Panc1 (cell line): Measurements from ENCODE around the gene IGFBP1. TPM values are rescaled to one million over a fixed set of nuclear protein-coding genes. Genes with fewer than 3 reads are reported as not detected.

ENCODE experiments used
- ATAC-seq: fragments of 200-7000 bp; cut with Tn5 transposase; 2 replicates; pipeline ENCODE4 v1.9.1; 2020; ENCODE audit warnings: mild to moderate bottlenecking, moderate library complexity
- BruUV-seq: library from RNA; stranded (reverse); fragments of 400-500 nt; replicated peaks from 2 replicates; lab custom pipeline; 2021; lab: Mats Ljungman, UMichigan
- CTCF ChIA-PET: fragments of 300-600 bp; sonication (Branson Sonifier 250); formaldehyde crosslinking; loops from one replicate; lab custom pipeline; 2022; ENCODE audit warnings: antibody characterized with exemption; lab: Charles Lee
- POLR2A ChIA-PET: fragments of 300-600 bp; sonication (Branson Sonifier 250); formaldehyde crosslinking; loops from one replicate; lab custom pipeline; 2022; ENCODE audit warnings: antibody characterized with exemption; lab: Charles Lee
- DNase-seq: peaks from one replicate; pipeline ENCODE4 v3.0.0-alpha.2; 2010; ENCODE audit warnings: low read depth, low spot score
- H3K27ac ChIP-seq: 2 replicates; pipeline ENCODE4 v1.5.1; 2011; ENCODE audit warnings: mild to moderate bottlenecking, low read length, inconsistent platforms
- H3K27me3 ChIP-seq: fragments of 200-500 bp; sonication (Bioruptor generic); 2 replicates; pipeline ENCODE4 v1.6.0; 2014; ENCODE audit warnings: low read length, inconsistent platforms; ENCODE audit not compliant: control insufficient read depth, insufficient read depth
- H3K36me3 ChIP-seq: fragments of 200-500 bp; sonication (Bioruptor generic); 2 replicates; pipeline ENCODE4 v1.5.1; 2014; ENCODE audit warnings: inconsistent platforms, mild to moderate bottlenecking, low read length, moderate library complexity; ENCODE audit not compliant: control insufficient read depth, insufficient read depth
- H3K4me1 ChIP-seq: 2 replicates; pipeline ENCODE4 v1.5.1; 2011; ENCODE audit warnings: inconsistent platforms, mild to moderate bottlenecking, low read length, moderate library complexity; ENCODE audit not compliant: control insufficient read depth, insufficient read depth
- H3K4me3 ChIP-seq, 2 experiments: 2 replicates each; pipeline ENCODE4 v1.5.1; 2011 to 2012; ENCODE audit warnings: low read depth in 2 of 2, low read length in 2 of 2, mild to moderate bottlenecking in 2 of 2, inconsistent platforms in 1 of 2, moderate library complexity in 1 of 2
- H3K9me3 ChIP-seq: fragments of 200-500 bp; sonication (Bioruptor generic); 2 replicates; pipeline ENCODE4 v1.5.1; 2014; ENCODE audit warnings: low read depth, mild to moderate bottlenecking, inconsistent platforms, low read length, moderate library complexity; ENCODE audit not compliant: control insufficient read depth, insufficient read depth
- POLR2AphosphoS5 ChIP-seq: IDR thresholded peaks from 2 replicates; pipeline ENCODE4 v1.6.1; 2012; ENCODE audit warnings: mild to moderate bottlenecking, low read depth, low read length, moderate library complexity
- SIN3A ChIP-seq: IDR thresholded peaks from 2 replicates; pipeline ENCODE4 v1.6.1; 2012; ENCODE audit warnings: low read depth, mild to moderate bottlenecking, low read length, moderate library complexity, borderline replicate concordance; ENCODE audit not compliant: insufficient read depth
- TCF7L2 ChIP-seq: IDR thresholded peaks from 2 replicates; pipeline ENCODE4 v1.6.1; 2011; ENCODE audit warnings: mild to moderate bottlenecking, low read depth, low read length, inconsistent platforms
- in situ Hi-C: cut with HindIII; loops from 2 replicates; pipeline ENCODE4 v1.10.0; 2016; ENCODE audit warnings: low sequenced_read_pairs, low pct_unique_long_range_greater_than_20kb
- intact Hi-C: fragments of 100-400 bp; cut with micrococcal nuclease; formaldehyde crosslinking; loops from one replicate; pipeline ENCODE4 v1.10.0; 2022; ENCODE audit not compliant: unreplicated experiment
- total RNA-seq: library from RNA; stranded (reverse); gene quantifications from one replicate; pipeline ENCODE4 v1.2.1, GENCODE V29; 2021; ENCODE audit not compliant: unreplicated experiment
- TF ChIP-seq, protein P1 (sequence below), 2 experiments: IDR thresholded peaks; 2 replicates each; pipeline ENCODE4 v1.6.1; 2011 to 2012; ENCODE audit warnings: low read depth in 2 of 2, control low read depth in 1 of 2, low read length in 1 of 2, mild to moderate bottlenecking in 1 of 2, moderate library complexity in 1 of 2; ENCODE audit not compliant: insufficient read depth in 1 of 2
- TF ChIP-seq, protein P2 (sequence below): fragments of 450-650 bp; IDR thresholded peaks from 2 replicates; pipeline ENCODE4 v1.5.1; 2017; ENCODE audit warnings: mild to moderate bottlenecking

IGFBP1 gene
- total RNA-seq, 1 experiment from 2014 or later, result 0.33 TPM

DNA sequence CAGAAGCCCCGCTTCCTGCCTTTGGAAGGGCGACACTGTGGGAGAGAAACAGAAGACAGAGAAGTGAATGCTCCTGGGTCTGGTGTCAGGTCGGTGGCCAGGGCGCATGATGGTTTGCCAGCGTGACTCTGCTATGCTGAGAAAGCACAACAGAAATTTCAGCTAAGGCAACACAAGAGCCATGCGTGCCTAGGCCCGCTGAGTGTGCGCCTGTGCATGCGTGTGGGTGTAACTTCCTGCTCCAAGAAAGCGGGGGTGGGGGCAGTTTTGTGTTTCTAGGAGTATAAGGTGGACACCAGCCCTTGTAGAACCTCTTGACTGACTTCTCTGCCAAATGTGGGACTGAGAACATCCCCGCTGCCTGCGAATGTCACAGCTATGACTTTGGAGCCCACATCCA lies 26.6 kb downstream of the IGFBP1 start:
- ATAC-seq (no peak), DNase-seq (no peak)
- Histone ChIP-seq H3K27me3 (peaks cover 16% of the 10 kb centered on the region), H3K9me3 (no peaks in the 10 kb centered on the region), H3K27ac (no peak overlapping the region), H3K4me1 (0 out of 2 replicates have a peak, but pooled peaks cover 2% of the 10 kb centered on the region), H3K36me3 (no peaks in the 10 kb centered on the region), H3K4me3 (no peak overlapping the region)
- ChIA-PET POLR2A (no interaction called here), CTCF (no interaction called here)
- in situ Hi-C loops (no loop called here), intact Hi-C loops (no loop called here)
- no TSS peak for BruUV-seq
- TF ChIP-seq, protein P1, sequence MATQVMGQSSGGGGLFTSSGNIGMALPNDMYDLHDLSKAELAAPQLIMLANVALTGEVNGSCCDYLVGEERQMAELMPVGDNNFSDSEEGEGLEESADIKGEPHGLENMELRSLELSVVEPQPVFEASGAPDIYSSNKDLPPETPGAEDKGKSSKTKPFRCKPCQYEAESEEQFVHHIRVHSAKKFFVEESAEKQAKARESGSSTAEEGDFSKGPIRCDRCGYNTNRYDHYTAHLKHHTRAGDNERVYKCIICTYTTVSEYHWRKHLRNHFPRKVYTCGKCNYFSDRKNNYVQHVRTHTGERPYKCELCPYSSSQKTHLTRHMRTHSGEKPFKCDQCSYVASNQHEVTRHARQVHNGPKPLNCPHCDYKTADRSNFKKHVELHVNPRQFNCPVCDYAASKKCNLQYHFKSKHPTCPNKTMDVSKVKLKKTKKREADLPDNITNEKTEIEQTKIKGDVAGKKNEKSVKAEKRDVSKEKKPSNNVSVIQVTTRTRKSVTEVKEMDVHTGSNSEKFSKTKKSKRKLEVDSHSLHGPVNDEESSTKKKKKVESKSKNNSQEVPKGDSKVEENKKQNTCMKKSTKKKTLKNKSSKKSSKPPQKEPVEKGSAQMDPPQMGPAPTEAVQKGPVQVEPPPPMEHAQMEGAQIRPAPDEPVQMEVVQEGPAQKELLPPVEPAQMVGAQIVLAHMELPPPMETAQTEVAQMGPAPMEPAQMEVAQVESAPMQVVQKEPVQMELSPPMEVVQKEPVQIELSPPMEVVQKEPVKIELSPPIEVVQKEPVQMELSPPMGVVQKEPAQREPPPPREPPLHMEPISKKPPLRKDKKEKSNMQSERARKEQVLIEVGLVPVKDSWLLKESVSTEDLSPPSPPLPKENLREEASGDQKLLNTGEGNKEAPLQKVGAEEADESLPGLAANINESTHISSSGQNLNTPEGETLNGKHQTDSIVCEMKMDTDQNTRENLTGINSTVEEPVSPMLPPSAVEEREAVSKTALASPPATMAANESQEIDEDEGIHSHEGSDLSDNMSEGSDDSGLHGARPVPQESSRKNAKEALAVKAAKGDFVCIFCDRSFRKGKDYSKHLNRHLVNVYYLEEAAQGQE (IDR thresholded peaks at IDR 0.05; ENCODE audit: insufficient read depth in 1 of 2, low read depth in 2 of 2, low read length in 1 of 2), result no peak
- TF ChIP-seq POLR2AphosphoS5 (no peak), TCF7L2 (no peak), SIN3A (no peak)
- TF ChIP-seq, protein P2, sequence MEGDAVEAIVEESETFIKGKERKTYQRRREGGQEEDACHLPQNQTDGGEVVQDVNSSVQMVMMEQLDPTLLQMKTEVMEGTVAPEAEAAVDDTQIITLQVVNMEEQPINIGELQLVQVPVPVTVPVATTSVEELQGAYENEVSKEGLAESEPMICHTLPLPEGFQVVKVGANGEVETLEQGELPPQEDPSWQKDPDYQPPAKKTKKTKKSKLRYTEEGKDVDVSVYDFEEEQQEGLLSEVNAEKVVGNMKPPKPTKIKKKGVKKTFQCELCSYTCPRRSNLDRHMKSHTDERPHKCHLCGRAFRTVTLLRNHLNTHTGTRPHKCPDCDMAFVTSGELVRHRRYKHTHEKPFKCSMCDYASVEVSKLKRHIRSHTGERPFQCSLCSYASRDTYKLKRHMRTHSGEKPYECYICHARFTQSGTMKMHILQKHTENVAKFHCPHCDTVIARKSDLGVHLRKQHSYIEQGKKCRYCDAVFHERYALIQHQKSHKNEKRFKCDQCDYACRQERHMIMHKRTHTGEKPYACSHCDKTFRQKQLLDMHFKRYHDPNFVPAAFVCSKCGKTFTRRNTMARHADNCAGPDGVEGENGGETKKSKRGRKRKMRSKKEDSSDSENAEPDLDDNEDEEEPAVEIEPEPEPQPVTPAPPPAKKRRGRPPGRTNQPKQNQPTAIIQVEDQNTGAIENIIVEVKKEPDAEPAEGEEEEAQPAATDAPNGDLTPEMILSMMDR, result no peak

DNA sequence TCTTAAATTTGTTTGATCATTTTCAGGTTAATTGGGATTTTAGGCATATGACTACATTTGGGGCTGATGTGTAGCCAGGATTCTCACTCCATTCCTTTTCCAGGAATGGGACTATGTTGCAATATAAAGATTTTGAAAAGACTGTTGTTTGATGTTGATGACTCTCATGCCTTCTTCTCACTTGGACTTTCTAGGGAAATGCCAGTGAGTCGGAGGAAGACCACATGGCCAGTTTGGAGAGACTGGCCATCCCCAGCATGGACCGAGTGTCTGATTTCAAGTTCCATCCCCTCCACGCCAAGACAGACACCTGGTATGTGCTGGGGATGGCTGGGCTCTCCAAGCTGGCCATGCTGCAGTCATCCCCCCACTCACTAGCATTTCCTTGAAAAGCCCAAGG lies 27.3 kb downstream of the IGFBP1 start:
- ATAC-seq (no peak), DNase-seq (no peak)
- intact Hi-C loops, result no loop called here
- Histone ChIP-seq H3K36me3 (no peaks in the 10 kb centered on the region), H3K9me3 (no peaks in the 10 kb centered on the region), H3K4me3 (no peak overlapping the region), H3K4me1 (0 out of 2 replicates have a peak, but pooled peaks cover 2% of the 10 kb centered on the region), H3K27ac (no peak overlapping the region), H3K27me3 (peaks cover 19% of the 10 kb centered on the region)
- no peak for TF ChIP-seq SIN3A
- TF ChIP-seq, protein P1 (IDR thresholded peaks at IDR 0.05; ENCODE audit: insufficient read depth in 1 of 2, low read depth in 2 of 2, low read length in 1 of 2), result no peak
- TF ChIP-seq POLR2AphosphoS5, result no peak
- TF ChIP-seq, protein P2, result no peak
- no peak for TF ChIP-seq TCF7L2
- in situ Hi-C loops, result no loop called here
- no TSS peak for BruUV-seq
- ChIA-PET CTCF (no interaction called here), POLR2A (no interaction called here)
